GM12878 (cell line): ENCODE results near the gene OPN1SW. TPM values are rescaled to one million over a fixed set of nuclear protein-coding genes. Genes with fewer than 3 reads are reported as not detected.

Source experiments
- ATAC-seq: fragments of 200-7000 bp; cut with Tn5 transposase; 3 replicates; pipeline ENCODE4 v1.9.1; 2020; ENCODE audit warnings: mild to moderate bottlenecking, moderate library complexity
- BruUV-seq: library from RNA; stranded (reverse); fragments of 400-500 nt; replicated peaks from 2 replicates; lab custom pipeline; 2021; lab: Mats Ljungman, UMichigan
- CTCF ChIA-PET: fragments of 300-600 bp; sonication (Branson Sonifier 250); formaldehyde crosslinking; extraction: SDS; loops from one replicate; lab custom pipeline; 2021; ENCODE audit warnings: inconsistent platforms; lab: Yijun Ruan, JAX
- POLR2A ChIA-PET: fragments of 350-600 bp; formaldehyde crosslinking; extraction: SDS; loops from one replicate; lab custom pipeline; 2021; ENCODE audit warnings: inconsistent platforms; lab: Charles Lee
- RAD21 ChIA-PET: fragments of 300-600 bp; sonication (Branson Sonifier 250); formaldehyde crosslinking; loops from one replicate; lab custom pipeline; 2023; ENCODE audit warnings: antibody characterized with exemption; ENCODE audit not compliant: unreplicated experiment; lab: Charles Lee
- SMC1A ChIA-PET: fragments of 300-600 bp; sonication (Branson Sonifier 250); formaldehyde crosslinking; loops from one replicate; lab custom pipeline; 2023; ENCODE audit not compliant: unreplicated experiment, uncharacterized antibody; lab: Charles Lee
- DNase-seq: peaks from one replicate; pipeline ENCODE4 v3.0.0-alpha.2; 2011; ENCODE audit warnings: low read depth, low spot score
- FAIRE-seq: peaks from 3 replicates; lab custom pipeline; 2011; peaks lifted over from hg19 to GRCh38; lab: Jason Lieb, UNC
- H2AFZ ChIP-seq: 2 replicates; pipeline ENCODE4 v1.6.0; 2011; ENCODE audit warnings: low read depth, low read length, control low read depth; ENCODE audit not compliant: control insufficient read depth
- H3K27ac ChIP-seq: 2 replicates; pipeline ENCODE4 v1.5.1; 2011; ENCODE audit warnings: control low read depth; ENCODE audit not compliant: control insufficient read depth, insufficient read depth
- H3K27me3 ChIP-seq, 2 experiments: replicated peaks in 1 of 2; 2 replicates each; pipeline versions ENCODE4 v1.6.0 to v1.6.1; 2011; ENCODE audit warnings: low read length in 1 of 2; ENCODE audit not compliant: control insufficient read depth in 2 of 2, insufficient read depth in 2 of 2
- H3K36me3 ChIP-seq, 2 experiments: 2 replicates each; pipeline ENCODE4 v1.5.1; 2011; ENCODE audit warnings: low read length in 1 of 2; ENCODE audit not compliant: control insufficient read depth in 2 of 2, insufficient read depth in 2 of 2
- H3K4me1 ChIP-seq: 2 replicates; pipeline ENCODE4 v1.6.1; 2011; ENCODE audit warnings: mild to moderate bottlenecking, low read length, moderate library complexity, mixed read lengths; ENCODE audit not compliant: control insufficient read depth, insufficient read depth
- H3K4me2 ChIP-seq: 2 replicates; pipeline ENCODE4 v1.6.0; 2011; ENCODE audit warnings: control low read depth; ENCODE audit not compliant: control insufficient read depth, insufficient read depth
- H3K4me3 ChIP-seq: fragments of 200-600 bp; sonication (generic); 2 replicates; pipeline ENCODE4 v1.5.1; 2016
- H3K79me2 ChIP-seq: 2 replicates; pipeline ENCODE4 v1.6.0; 2011; ENCODE audit warnings: low read length; ENCODE audit not compliant: control insufficient read depth, insufficient read depth
- H3K9ac ChIP-seq: 2 replicates; pipeline ENCODE4 v1.8.0; 2011; ENCODE audit warnings: low read length, control low read depth, mixed read lengths; ENCODE audit not compliant: control insufficient read depth, insufficient read depth
- H3K9me3 ChIP-seq: replicated peaks from 3 replicates; pipeline ENCODE4 v1.5.1; 2011; ENCODE audit warnings: mild to moderate bottlenecking, low read length; ENCODE audit not compliant: control insufficient read depth, insufficient read depth
- H4K20me1 ChIP-seq: 2 replicates; pipeline ENCODE4 v1.6.0; 2011; ENCODE audit not compliant: control insufficient read depth, insufficient read depth
- ESRRA ChIP-seq: IDR thresholded peaks from 2 replicates; pipeline ENCODE4 v1.6.1; 2012; ENCODE audit warnings: mild to moderate bottlenecking, low read length, improper control_type of control experiment
- EZH2 ChIP-seq: IDR thresholded peaks from 2 replicates; pipeline ENCODE4 v1.6.1; 2012; ENCODE audit warnings: low read depth, mild to moderate bottlenecking, control low read depth, inconsistent platforms, low read length, borderline replicate concordance; ENCODE audit not compliant: control insufficient read depth
- HDAC6 ChIP-seq: fragments of 200-600 bp; sonication (generic); IDR thresholded peaks from one replicate; pipeline ENCODE4 v1.8.0; 2017; ENCODE audit warnings: antibody characterized with exemption; ENCODE audit not compliant: unreplicated experiment
- HSF1 ChIP-seq: fragments of 150-350 bp; IDR thresholded peaks from 2 replicates; pipeline ENCODE4 v1.6.1; 2014; ENCODE audit warnings: mild to moderate bottlenecking, low read depth, low read length
- JUND ChIP-seq: IDR thresholded peaks from 2 replicates; pipeline ENCODE4 v1.6.1; 2012; ENCODE audit warnings: low read depth, mild to moderate bottlenecking, low read length, improper control_type of control experiment, moderate library complexity
- MEF2B ChIP-seq: fragments of 450-650 bp; IDR thresholded peaks from 2 replicates; pipeline ENCODE4 v1.6.1; 2018; ENCODE audit warnings: mild to moderate bottlenecking, moderate library complexity; ENCODE audit not compliant: partially characterized antibody, poor library complexity, severe bottlenecking
- NFXL1 ChIP-seq: fragments of 450-650 bp; IDR thresholded peaks from 2 replicates; pipeline ENCODE4 v1.6.1; 2017; ENCODE audit warnings: antibody characterized with exemption, mild to moderate bottlenecking, borderline replicate concordance
- NR2C1 ChIP-seq: fragments of 450-650 bp; IDR thresholded peaks from 2 replicates; pipeline ENCODE4 v1.6.1; 2017; ENCODE audit warnings: antibody characterized with exemption, mild to moderate bottlenecking, moderate library complexity
- PAX8 ChIP-seq: fragments of 450-650 bp; IDR thresholded peaks from 2 replicates; pipeline ENCODE4 v1.6.1; 2017; ENCODE audit warnings: mild to moderate bottlenecking, moderate library complexity
- PML ChIP-seq: IDR thresholded peaks from 2 replicates; pipeline ENCODE4 v1.6.1; 2012; ENCODE audit warnings: low read length, inconsistent platforms
- RAD21 ChIP-seq: IDR thresholded peaks from 2 replicates; pipeline ENCODE4 v1.6.1; 2011; ENCODE audit warnings: mild to moderate bottlenecking, low read depth, low read length, moderate library complexity; ENCODE audit not compliant: insufficient read depth
- RB1 ChIP-seq: fragments of 450-650 bp; formaldehyde crosslinking; IDR thresholded peaks from 2 replicates; pipeline ENCODE4 v1.6.1; 2017; ENCODE audit warnings: mild to moderate bottlenecking, borderline replicate concordance
- RBBP5 ChIP-seq: fragments of 200-600 bp; sonication (generic); conservative IDR thresholded peaks from 2 replicates; pipeline ENCODE4 v1.6.1; 2016
- RELB ChIP-seq: fragments of 450-650 bp; IDR thresholded peaks from 2 replicates; pipeline ENCODE4 v1.6.1; 2017; ENCODE audit warnings: low read depth, mild to moderate bottlenecking, moderate library complexity
- ZBTB40 ChIP-seq: fragments of 450-650 bp; IDR thresholded peaks from 2 replicates; pipeline ENCODE4 v1.6.1; 2016; ENCODE audit warnings: mild to moderate bottlenecking, moderate library complexity, borderline replicate concordance
- ZNF207 ChIP-seq: fragments of 450-650 bp; IDR thresholded peaks from 2 replicates; pipeline ENCODE4 v1.6.1; 2014; ENCODE audit warnings: antibody characterized with exemption, mild to moderate bottlenecking, borderline replicate concordance
- WGBS: methylation state at CpG from one replicate; pipeline ENCODE4 v1.1.6; 2016; ENCODE audit warnings: low lambda C conversion rate; ENCODE audit not compliant: insufficient replicate concordance, insufficient coverage; ENCODE audit errors: missing lambda C conversion rate; 5-methylcytosine and 5-hydroxymethylcytosine counted together
- in situ Hi-C: fragments of 300-500 bp; cut with MboI; formaldehyde crosslinking; loops from 9 replicates; pipeline ENCODE4 v1.14.3; 2018; ENCODE audit warnings: mixed read lengths
- intact Hi-C: fragments of 100-400 bp; cut with micrococcal nuclease; formaldehyde crosslinking; loops from one replicate; pipeline ENCODE4 v1.14.2; 2022; ENCODE audit not compliant: unreplicated experiment
- polyA plus RNA-seq, 11 experiments: library from polyadenylated mRNA; depleted of rRNA in 4 of 11; unstranded in 6 of 11; stranded (reverse) in 5 of 11; fragments of >200 nt; fragmentation: Nextera tagmentation in 4 of 11; fragmentation: Illumina TruSeq in 1 of 11; extraction: Ambion mirVana in 4 of 11; extraction: Trizol in 1 of 11; gene quantifications; 1 replicate in 1 of 11; 2 replicates in 10 of 11; pipeline versions ENCODE4 v1.2.1 to v1.2.3, GENCODE V29; 2011 to 2016; ENCODE audit warnings: inconsistent platforms in 2 of 11, missing spikeins in 2 of 11, low read depth in 1 of 11
- total RNA-seq, 4 experiments: library from RNA; depleted of rRNA in 3 of 4; stranded (reverse); fragments of >200 nt in 3 of 4; fragmentation: Illumina TruSeq in 1 of 4; extraction: Trizol in 1 of 4; gene quantifications; 2 replicates each; pipeline versions ENCODE4 v1.2.1 to v1.2.3, GENCODE V29; 2013 to 2021

The OPN1SW gene
- total and polyA plus RNA-seq, 10 of the 15 experiments (the other 5 are each of a cell fraction or from before 2014, with no cell fraction given) = 0.11 to 0.35 (median 0.19) TPM; not detected in 6

DNA sequence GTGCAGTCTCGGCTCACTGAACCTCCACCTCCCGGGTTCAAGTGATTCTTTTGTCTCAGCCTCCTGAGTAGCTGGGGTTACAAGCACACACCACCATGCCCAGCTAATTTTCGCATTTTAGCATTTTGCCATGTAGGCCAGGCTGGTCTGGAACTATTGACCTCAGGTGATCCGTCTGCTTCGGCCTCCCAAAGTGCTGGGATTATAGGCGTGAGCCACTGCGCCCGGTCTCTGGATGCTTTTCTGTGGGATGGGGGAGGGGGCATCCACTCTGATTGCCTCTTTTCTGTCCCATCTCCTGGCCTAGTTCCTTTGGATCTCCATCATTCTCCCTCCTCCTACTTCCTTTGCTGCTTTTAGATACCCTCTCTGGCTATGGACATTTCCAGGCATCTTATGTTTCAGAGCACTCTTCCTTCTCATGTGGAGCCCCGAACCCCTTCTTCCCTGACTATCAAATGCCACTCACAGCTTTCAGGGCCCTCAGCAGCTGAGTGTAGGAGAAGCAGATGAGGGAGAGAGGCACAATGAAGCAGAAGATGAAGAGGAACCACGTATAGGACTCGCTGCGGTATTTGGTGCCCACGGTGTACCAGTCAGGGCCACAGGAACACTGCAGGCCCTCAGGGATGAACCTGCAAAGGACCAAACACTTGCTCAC is 1.4 kb downstream of the OPN1SW start:
- 95% methylated on average over 13 of the region's 13 CpGs for WGBS
- H3K79me2 ChIP-seq = no peaks in the 10 kb centered on the region
- DNase-seq (no peak), ATAC-seq (no peak), FAIRE-seq (no peak)
- H3K27me3 ChIP-seq = no peaks in the 10 kb centered on the region
- H3K4me2 ChIP-seq = no peak overlapping the region
- no peak overlapping the region for H3K4me3 ChIP-seq
- no peaks in the 10 kb centered on the region; the same call in 2 of the 3 replicates for H3K9me3 ChIP-seq
- in situ Hi-C loops = no loop called here
- ChIA-PET POLR2A (no interaction called here), CTCF (interaction anchor here (1.0 to 1.6 kb wide), 2 partner anchors 18 to 34 kb away, joined by 3 read pairs; no protein-coding TSS in a partner anchor), RAD21 (no interaction called here), SMC1A (no interaction called here)
- H3K27ac ChIP-seq = no peak overlapping the region
- no peaks in the 10 kb centered on the region for H4K20me1 ChIP-seq
- no peak overlapping the region for H2AFZ ChIP-seq
- no TSS peak for BruUV-seq
- H3K9ac ChIP-seq = no peak overlapping the region
- intact Hi-C loops = no loop called here
- no peaks in the 10 kb centered on the region for H3K4me1 ChIP-seq
- peaks cover 4 to 10% of the 10 kb centered on the region in 2 experiments; a peak in 3 of 4 replicates for H3K36me3 ChIP-seq
- TF ChIP-seq HSF1 (no peak), ZNF207 (no peak), NFXL1 (no peak), ZBTB40 (no peak), RELB (no peak), JUND (no peak), RBBP5 (no peak), NR2C1 (no peak), ESRRA (no peak), HDAC6 (no peak), MEF2B (no peak), RAD21 (no peak), PML (no peak), RB1 (no peak), PAX8 (no peak), EZH2 (no peak)
